ELF-1 (cell line): ENCODE results near the gene ZNF529.
"Not testable (repeated sequence)": the region's sequence is repeated elsewhere in the genome, so short reads cannot be mapped to it uniquely, and the experiment has no call there.

Source experiments
- DNase-seq: peaks from one replicate; pipeline ENCODE4 v3.0.0-alpha.2; 2016; ENCODE audit warnings: low read depth, low spot score

The ZNF529 gene

GRCh38 chr19:36573020-36573894 lies at the start of gene ZNF529:
TSS of gene ZNF529 (minus strand) at chr19:36573292. CDS start at chr19:36572346, 946 bp downstream.
- peak; percentile 97 for DNase-seq

- no peak for DNase-seq
These were observed 32.9 kb upstream of the ZNF529 start for GRCh38 chr19:36605877-36606478.

- peak; percentile 70 for DNase-seq
These were observed 32.2 kb upstream of the ZNF529 start, which contains the start of gene ZNF382 for GRCh38 chr19:36605101-36605876. TSS of gene ZNF382 (plus strand) at chr19:36605313. CDS start at chr19:36609915, 4,602 bp downstream.

GRCh38 chr19:36604656-36605100 lies 31.6 kb upstream of the ZNF529 start:
- no peak for DNase-seq

DNA sequence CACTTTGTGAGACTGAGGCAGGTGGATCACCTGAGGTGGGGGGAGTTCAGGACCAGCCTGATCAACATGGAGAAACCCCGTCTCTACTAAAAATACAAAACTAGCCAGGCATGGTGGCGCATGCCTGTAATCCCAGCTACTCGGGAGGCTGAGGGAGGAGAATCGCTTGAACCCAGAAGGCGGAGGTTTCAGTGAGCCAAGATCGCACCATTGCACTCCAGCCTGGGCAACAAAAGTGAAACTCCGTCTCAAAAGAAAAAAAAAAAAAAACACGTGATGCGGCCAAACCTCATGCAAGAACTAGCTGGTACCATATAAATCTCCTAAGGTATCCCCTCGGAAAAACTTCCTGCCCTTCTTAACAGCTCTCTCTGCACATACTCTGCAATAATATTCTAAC lies 29.6 kb upstream of the ZNF529 start:
- DNase-seq, result not testable (repeated sequence)

DNA sequence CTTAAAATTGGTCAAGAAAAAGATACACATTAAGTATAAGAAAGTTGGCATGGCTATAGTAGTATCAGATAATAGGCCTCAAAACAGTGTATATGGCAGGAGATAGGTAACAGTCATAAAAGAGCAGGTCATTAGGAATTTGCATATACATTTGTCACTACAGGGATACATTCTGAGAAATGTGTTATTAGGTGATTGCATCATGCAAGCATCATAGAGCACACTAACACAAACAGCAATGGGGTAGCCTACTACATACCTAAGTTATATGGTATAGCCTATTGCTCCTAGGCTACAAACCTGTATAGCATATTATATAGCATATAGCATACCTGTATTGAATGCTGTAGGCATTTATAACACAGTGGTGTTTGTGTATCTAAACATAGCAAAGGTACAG lies 6.2 kb upstream of the ZNF529 start:
- DNase-seq, result no peak

GRCh38 chr19:36577271-36577996 lies 4.3 kb upstream of the ZNF529 start:
- DNase-seq, result peak; percentile 7

GRCh38 chr19:36574741-36575140 lies 1.6 kb upstream of the ZNF529 start:
- no peak for DNase-seq

DNA sequence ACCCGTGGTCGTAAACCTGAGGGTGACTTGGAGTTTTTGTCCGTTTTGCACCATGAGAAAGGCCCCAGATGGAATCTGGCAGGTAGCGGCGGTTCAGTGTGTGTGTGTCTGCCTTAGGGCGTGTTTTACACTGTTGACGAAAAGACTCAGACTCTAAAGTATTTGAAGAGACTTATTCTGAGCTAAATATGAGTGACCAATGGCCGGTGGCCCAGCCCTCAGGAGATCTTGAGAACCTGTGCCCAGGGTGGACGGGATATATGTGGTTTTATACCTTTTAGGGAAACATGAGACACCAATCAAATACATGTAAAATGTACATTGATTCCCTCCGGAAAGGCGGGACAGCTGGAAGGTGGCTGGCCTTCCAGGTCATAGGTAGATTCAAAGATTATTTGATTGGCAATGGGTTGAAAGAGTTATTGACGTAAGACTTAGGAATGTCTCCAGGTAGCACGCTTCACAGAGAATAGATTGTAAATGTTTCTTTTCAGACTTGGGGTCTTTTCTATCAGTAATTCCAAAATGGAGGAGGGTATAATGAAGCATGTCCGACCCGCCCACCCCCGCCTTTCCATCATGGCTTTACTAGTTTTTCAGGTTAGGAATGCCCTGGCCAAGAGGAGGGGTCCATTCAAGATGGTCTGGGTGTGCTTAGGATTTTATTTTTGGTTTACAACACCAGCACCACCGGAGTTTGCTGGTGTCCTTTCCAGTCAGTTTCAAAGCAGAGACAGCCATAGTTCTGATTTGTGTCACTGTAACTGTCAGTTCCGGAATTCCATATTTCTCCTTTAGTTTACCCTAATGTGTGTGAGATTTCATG lies 1.0 kb upstream of the ZNF529 start:
- DNase-seq, result peak; percentile 52

- DNase-seq, result no peak
These were observed 486 bp downstream of the ZNF529 start for GRCh38 chr19:36572593-36573019.

DNA sequence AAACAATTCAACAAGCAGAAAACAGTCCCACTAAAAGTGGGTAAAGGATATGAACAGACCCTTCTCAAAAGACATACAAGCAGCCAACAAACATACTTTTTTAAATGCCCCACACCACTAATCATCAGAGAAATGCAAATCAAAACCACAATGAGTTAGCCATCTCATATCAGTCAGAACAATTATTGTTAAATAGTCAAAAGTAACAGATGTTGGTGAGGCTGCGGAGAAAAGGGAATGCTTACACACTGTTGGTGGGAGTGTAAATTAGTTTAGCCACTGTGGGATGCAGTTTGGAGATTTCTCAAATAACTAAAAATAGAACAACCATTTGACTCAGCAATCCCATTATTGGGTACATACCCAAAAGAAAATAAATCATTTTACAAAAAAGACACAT lies 8.7 kb downstream of the ZNF529 start:
- no peak for DNase-seq

- DNase-seq, result no peak
These were observed 25.9 kb downstream of the ZNF529 start for GRCh38 chr19:36547001-36547732.

GRCh38 chr19:36528921-36529518 lies 44.1 kb downstream of the ZNF529 start:
- peak; percentile 37 for DNase-seq

- peak; percentile 97 for DNase-seq
These were observed 44.7 kb downstream of the ZNF529 start, which contains the start of gene ZNF260 for GRCh38 chr19:36528194-36528920. TSS of gene ZNF260 (minus strand) at chr19:36528271. CDS start at chr19:36515238, 13,033 bp downstream.

DNA sequence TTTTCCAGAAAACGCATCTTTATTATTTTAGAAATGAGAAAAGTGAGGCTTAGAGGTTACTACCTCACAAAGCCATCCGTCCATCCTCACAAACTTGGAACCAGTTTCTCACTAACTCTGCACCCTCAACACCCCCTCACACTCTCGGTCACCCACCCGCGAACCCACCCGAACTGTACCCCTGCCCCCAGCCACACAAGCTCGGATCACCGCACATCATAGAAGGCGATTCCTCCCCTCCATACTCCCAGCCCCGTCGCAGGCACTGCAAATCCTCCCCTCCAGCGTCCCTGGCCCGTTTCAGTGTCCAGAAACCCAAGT lies 45.3 kb downstream of the ZNF529 start:
- no peak for DNase-seq

GRCh38 chr19:36527341-36527740 lies 45.8 kb downstream of the ZNF529 start:
- no peak for DNase-seq

- DNase-seq, result no peak
These were observed 46.5 kb downstream of the ZNF529 start for GRCh38 chr19:36526581-36526980.

DNA sequence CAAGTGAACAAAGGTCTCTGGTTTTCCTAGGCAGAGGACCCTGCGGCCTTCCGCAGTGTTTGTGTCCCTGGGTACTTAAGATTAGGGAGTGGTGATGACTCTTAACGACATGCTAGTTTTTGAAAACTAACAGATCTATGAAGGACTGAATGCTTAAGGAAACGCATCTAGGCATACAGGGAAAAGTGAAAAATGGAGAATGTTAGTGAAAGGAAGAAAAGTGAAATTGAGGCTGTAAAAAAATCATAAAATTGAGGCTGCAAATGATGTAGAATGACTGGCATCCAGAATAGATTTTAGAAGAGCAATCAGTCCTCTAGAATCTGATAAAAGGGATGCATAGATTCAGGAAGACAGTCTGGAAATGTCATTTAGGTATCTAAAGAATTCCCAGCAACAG lies 48.5 kb downstream of the ZNF529 start:
- DNase-seq, result no peak
